Superior temporal gyrus (tissue), 1 donor: ENCODE results near the gene PPM1M.
"Not testable (repeated sequence)": the region's sequence is repeated elsewhere in the genome, so short reads cannot be mapped to it uniquely, and the experiment has no call there.

Experiments used
- DNase-seq: peaks from one replicate; pipeline ENCODE4 v3.0.0-alpha.2; 2016; ENCODE audit errors: extremely low spot score

The PPM1M gene

DNA sequence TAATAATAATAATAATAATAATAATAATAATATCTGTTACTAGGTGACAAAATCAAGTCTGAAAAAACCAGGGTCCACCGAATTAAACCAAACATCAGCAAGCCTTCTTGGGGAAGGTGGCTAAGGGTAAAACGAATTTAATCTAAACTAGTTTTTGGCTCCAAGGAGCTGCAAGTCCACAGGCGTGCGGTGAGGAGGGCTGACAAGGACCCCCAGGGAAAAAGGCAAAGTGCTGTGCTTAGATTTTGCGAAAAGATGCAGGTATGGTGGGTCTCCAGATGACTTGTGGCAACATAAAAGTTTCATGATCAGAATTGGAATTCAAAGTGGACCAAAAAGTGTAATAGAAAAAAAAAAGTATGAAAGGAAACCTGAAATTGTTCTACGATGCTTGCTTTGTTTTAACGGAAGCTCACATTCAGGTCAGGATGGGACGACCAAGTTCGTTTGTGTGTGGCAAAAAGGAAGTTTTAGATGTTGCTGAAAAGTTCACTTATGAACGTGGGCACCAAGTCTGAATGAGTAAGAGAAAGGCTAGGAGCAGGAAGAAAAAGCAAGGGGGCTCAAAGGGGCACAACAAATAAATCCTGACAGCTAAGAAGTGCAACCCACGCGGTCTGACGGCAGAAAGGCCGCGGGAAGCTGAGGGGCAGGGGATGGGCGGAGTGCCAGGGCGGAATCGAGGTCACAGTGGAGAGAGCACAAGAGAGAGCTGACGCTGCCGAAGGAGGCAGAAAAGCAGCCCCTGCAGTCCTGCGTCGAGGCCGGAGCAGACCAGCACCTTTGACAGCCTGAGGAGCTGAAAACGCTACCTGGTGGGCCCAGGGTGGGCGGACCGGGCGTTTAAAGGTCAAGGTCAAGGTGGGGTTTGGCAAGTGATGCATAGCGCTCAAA is 31.8 kb downstream of the PPM1M start:
- DNase-seq: peak; percentile 57

GRCh38 chr3:52277972-52278509 is 32.5 kb downstream of the PPM1M start:
- DNase-seq: peak; percentile 54

- DNase-seq: peak; percentile 91
Observed at GRCh38 chr3:52278510-52279069, 33.0 kb downstream of the PPM1M start, which contains the start of gene WDR82. WDR82 (minus strand) TSS chr3:52278649; CDS start chr3:52278361, 288 bp downstream.

GRCh38 chr3:52279596-52279995 is 34.0 kb downstream of the PPM1M start:
- DNase-seq: peak; percentile 20

- peak; percentile 35 for DNase-seq
Observed at GRCh38 chr3:52280050-52280461, 34.5 kb downstream of the PPM1M start.

- no peak for DNase-seq
Observed at GRCh38 chr3:52281981-52282801, 36.6 kb downstream of the PPM1M start.

GRCh38 chr3:52283306-52283705 is 37.7 kb downstream of the PPM1M start:
- no peak for DNase-seq

DNA sequence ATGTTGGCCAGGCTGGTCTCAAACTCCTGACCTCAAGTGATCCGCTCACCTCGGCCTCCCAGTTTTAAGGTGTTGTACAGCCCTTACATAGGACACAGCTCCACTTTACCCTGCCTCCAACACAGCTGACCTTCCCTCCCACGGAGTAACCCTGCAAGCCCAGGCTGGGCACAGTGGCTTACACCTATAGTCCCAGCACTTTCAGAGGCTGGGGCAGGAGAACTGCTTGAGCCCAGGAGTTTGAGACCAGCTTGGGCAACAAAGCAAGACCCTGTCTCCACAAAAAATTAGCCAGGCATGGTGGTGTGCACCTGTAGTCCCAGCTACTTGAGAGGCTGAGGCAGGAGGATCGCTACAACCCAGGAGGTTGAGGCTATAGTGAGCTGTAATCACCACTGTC is 38.5 kb downstream of the PPM1M start:
- DNase-seq: not testable (repeated sequence)

GRCh38 chr3:52286777-52287110 is 41.2 kb downstream of the PPM1M start:
- peak; percentile 15 for DNase-seq

DNA sequence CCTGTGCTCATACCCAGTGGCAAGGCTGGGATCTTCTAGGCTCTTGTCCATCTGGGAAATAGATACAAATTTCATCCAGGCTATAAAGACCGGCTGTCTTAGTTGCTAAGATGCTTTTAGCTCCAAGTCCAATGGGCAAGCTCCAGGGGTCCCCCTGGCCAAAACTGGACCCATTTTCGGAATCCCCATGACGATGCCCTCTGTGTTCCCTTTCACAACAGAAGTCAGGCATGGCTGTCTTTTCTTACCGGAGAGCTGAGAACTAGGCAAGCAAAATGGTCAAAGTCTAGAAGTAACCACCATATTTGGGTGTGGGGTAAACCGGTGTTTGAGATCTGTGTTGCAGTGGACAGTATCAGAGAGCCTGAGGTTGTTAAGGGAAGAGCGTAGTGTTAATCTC is 43.1 kb downstream of the PPM1M start:
- no peak for DNase-seq

DNA sequence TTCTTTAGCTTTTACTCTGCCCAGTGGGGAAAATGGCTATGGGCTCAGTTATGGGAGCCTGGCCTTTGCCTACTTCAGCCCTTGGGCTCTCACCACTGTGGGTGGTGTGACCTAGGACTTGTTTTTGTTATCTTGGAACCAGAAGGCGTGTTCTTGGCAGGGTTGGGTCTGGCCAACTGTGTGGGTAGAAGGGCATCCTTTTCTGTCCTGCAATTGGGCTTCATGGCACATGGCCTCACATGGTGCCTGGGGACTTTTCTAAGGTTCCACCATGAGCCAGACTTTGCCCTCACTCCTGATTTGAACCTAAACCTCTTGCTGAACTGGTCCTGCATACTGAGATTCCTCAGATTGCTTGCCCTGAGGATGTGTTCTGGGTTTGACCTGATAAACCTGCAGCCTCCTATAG is 43.8 kb downstream of the PPM1M start:
- DNase-seq: no peak

DNA sequence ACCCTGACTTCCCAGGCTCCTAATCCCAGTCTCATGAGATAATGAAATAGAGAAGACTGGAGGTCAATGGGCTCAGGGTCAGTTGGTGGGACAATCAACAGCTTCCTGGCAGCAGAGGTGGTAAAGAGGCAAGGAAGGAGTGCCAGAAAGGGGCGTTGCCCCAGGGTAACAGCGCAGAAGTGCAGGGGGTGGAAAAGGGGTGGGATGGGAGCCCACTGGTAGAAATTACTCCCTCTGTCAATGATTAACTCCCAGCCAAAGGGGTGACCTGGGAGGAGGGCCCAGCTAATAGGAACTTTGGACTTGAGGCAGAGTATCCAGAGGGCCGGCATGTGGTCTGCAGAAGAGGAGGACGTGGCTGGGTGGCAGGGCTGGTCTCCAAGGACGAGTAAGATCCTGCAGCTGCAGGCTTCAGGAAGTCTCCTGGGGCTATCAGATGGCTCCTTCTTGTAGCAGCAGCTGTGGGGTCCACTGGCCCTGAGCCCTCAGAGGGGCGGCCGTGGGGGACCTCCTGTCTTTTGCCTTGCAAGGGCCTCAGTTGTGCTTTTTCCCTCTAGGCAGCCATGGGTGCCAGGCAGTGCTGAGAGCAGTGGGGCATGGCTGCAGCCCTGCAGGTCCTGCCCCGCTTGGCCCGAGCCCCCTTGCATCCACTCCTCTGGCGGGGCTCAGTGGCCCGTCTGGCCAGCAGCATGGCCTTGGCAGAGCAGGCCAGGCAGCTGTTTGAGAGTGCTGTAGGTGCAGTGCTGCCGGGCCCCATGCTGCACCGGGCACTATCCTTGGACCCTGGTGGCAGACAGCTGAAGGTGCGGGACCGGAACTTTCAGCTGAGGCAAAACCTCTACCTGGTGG is 44.4 kb downstream of the PPM1M start:
- DNase-seq: no peak

DNA sequence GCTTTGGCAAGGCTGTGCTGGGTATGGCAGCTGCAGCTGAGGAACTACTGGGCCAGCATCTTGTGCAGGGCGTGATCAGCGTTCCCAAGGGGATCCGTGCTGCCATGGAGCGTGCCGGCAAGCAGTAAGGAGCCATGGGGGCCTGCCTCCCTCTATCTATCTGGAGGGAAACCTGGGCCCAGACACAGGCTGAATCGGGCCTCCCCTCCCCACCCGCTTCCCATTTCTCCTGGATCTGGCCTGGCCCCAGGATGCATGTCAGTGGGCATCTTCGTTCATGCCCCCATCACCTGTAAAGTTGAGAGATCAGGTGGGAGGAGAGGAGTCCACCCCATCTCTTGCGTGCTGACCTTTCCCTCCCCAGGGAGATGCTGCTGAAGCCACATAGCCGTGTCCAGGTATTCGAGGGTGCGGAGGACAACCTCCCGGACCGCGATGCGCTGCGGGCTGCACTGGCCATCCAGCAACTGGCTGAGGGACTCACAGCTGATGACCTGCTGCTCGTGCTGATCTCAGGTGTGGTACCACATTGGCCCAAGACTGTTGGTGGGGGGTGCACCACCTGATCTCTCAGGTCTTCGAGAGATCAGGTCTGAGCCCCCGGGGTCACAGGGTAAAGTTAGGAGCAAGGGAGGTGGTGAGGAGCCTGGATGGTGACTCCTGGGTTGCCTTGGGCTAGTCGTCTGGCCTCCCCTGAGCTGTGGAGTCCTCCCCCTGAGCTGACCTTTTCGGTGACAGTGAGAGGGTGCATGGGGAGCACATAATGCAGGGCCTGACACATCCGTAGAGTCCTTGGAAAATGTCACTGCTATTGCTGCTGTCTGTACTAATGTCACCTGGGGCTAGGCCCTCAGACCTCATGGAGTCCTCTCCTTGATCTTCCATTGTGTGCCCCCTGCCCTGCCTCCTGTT is 45.3 kb downstream of the PPM1M start:
- DNase-seq: no peak

- no peak for DNase-seq
Observed at GRCh38 chr3:52291508-52292181, 46.1 kb downstream of the PPM1M start.

DNA sequence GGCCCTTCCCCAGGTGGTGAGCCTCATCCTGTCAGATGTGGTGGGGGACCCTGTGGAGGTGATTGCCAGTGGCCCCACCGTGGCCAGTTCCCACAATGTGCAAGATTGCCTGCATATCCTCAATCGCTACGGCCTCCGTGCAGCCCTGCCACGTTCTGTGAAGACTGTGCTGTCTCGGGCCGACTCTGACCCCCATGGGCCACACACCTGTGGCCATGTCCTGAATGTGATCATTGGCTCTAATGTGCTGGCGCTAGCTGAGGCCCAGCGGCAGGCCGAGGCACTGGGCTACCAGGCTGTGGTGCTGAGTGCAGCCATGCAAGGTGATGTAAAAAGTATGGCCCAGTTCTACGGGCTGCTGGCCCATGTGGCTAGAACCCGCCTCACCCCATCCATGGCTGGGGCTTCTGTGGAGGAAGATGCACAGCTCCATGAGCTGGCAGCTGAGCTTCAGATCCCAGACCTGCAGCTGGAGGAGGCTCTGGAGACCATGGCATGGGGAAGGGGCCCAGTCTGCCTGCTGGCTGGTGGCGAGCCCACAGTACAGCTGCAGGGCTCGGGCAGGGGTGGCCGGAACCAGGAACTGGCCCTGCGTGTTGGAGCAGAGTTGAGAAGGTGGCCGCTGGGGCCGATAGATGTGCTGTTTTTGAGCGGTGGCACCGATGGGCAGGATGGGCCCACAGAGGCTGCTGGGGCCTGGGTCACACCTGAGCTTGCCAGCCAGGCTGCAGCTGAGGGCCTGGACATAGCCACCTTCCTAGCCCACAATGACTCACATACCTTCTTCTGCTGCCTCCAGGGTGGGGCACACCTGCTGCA is 46.9 kb downstream of the PPM1M start:
- DNase-seq: no peak

DNA sequence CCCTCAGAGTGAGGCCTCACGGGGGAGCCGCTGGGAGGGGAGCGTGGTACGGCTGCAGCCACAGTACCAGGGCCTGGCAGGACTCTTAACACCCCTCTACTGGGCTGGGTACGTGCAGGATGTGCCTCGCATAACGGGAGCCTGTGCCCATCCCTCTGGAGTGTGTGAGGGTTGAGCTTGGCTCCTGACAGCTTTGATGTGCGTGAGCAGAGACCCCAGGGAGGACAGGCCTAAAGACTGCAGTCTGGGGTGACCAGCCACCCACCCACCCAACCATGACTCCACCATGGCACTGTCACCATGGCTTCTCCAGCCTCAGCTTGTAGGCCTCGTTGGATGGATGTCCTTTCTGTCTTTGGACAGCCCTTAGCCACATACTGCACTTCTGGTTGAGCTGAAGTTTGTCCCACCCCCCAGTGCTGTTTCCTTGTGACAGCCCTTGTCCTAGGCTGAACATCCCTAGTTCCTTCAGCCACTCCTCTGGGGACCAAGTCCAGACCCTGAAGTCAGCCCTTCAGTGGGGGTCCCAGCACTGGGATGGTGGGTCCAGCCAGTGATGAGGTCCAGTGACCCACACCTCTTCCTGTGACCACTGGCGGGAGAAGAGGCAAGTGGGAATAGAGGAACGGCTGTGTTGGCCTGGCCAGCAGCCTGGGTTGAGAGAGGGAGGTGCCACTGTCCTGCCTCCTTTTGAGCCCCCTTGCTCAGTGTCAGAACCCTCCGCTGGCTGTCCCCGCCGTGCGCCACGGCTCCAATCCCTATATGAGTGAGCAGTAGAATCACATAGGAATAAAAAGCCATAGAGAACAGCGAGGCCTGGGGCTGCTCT is 48.1 kb downstream of the PPM1M start:
- DNase-seq: no peak

DNA sequence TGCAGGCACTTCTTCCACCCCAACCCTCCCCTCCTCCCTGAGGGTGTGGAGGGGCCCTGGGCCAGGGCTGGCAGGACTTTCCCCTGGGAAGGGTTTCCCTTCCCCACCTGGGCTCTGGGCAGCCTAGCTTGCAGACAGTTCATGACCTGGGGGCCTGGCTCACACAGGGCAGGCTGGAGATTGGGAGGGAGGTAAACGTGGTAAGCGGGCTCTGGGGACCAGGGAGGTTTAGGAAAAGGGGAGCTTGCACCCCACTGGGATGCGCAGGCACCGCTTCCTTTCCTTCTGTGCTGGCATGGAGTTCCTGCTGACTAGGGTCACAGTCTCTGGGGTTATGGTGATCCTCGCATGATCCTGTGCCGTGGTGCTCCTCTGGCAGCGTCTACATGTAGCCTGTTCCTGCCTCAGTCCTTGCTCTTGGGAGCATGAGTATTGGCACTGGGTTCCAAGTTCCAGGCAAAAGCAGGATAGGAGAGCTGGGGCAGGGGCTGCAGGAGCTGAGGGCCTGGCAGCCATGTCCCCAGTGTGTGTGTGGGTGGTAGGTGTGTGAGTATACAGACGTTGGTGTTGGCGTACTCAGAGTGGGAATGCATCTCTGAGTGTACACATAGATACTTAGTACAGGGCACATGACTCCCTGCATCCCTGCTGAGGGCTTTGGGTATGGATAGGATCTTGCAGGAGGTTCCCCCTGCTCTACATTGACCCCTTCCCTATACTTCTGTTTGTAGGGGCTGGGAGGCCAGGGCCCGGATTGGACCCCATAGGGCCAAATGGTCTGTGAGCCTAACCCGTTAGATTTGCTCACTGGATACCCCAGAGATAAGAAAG is 49.0 kb downstream of the PPM1M start:
- no peak for DNase-seq
